K562 (cell line): ENCODE data around the gene SLC8A2. TPM values are rescaled to one million over a fixed set of nuclear protein-coding genes. Genes with fewer than 3 reads are reported as not detected.

Source experiments
- BCL6 ChIP-seq: fragments of 250-450 bp; sonication (Bioruptor Pico); IDR thresholded peaks from 2 replicates; pipeline ENCODE4 v1.4.0; 2020
- BRF2 ChIP-seq: IDR thresholded peaks from 3 replicates; pipeline ENCODE4 v1.6.1; 2011; ENCODE audit warnings: borderline replicate concordance, mild to moderate bottlenecking; ENCODE audit not compliant: insufficient read length, insufficient read depth
- DEAF1 ChIP-seq: fragments of 450-650 bp; formaldehyde crosslinking; IDR thresholded peaks from 2 replicates; pipeline ENCODE4 v1.4.0; 2020; ENCODE audit warnings: mild to moderate bottlenecking, moderate library complexity
- MAFK ChIP-seq: IDR thresholded peaks from 2 replicates; pipeline ENCODE4 v1.6.1; 2011; ENCODE audit warnings: low read length, improper control_type of control experiment
- MEF2D ChIP-seq: conservative IDR thresholded peaks from 2 replicates; pipeline ENCODE4 v1.6.1; 2016; ENCODE audit warnings: low read depth, missing genetic modification characterization, missing compliant biosample characterization
- RFX1 ChIP-seq: fragments of 450-650 bp; IDR thresholded peaks from 2 replicates; pipeline ENCODE4 v1.6.1; 2016; ENCODE audit warnings: mild to moderate bottlenecking, moderate library complexity
- SIX5 ChIP-seq, 2 experiments: IDR thresholded peaks; 2 replicates each; pipeline ENCODE4 v1.6.1; 2011; ENCODE audit warnings: low read length in 2 of 2, borderline replicate concordance in 1 of 2, low read depth in 1 of 2, mild to moderate bottlenecking in 1 of 2, moderate library complexity in 1 of 2; ENCODE audit not compliant: insufficient read depth in 1 of 2
- ZNF263 ChIP-seq: sonication (generic); formaldehyde crosslinking; IDR thresholded peaks from 2 replicates; pipeline ENCODE4 v1.8.0; 2022; ENCODE audit warnings: mild to moderate bottlenecking, missing genetic modification reagents, borderline replicate concordance
- ZNF76 ChIP-seq: fragments of 250-450 bp; sonication (Bioruptor Pico); IDR thresholded peaks from 2 replicates; pipeline ENCODE4 v1.4.0; 2020; ENCODE audit warnings: mild to moderate bottlenecking, moderate library complexity, borderline replicate concordance
- polyA plus RNA-seq, 8 experiments: library from polyadenylated mRNA; depleted of rRNA in 4 of 8; stranded (reverse) in 5 of 8; unstranded in 3 of 8; fragments of >200 nt; fragmentation: Nextera tagmentation in 2 of 8; fragmentation: Illumina TruSeq in 1 of 8; extraction: Ambion mirVana in 2 of 8; extraction: Trizol in 1 of 8; gene quantifications; 2 replicates each; pipeline versions ENCODE4 v1.2.1 to v1.2.3, GENCODE V29; 2011 to 2014; ENCODE audit warnings: inconsistent platforms in 1 of 8, missing spikeins in 1 of 8
- total RNA-seq, 7 experiments: library from RNA; depleted of rRNA in 6 of 7; stranded (reverse); fragments of >200 nt in 6 of 7; fragmentation: Illumina TruSeq in 2 of 7; extraction: Trizol in 2 of 7; gene quantifications; 2 replicates each; pipeline versions ENCODE4 v1.2.1 to v1.2.3, GENCODE V29; 2011 to 2021; ENCODE audit warnings: low replicate concordance in 1 of 7
- TF ChIP-seq, protein P1 (sequence below), 2 experiments: fragments of 450-650 bp; formaldehyde crosslinking in 1 of 2; IDR thresholded peaks; 2 replicates each; pipeline versions ENCODE4 v1.4.0 to v1.6.1; 2014 to 2020; ENCODE audit warnings: mild to moderate bottlenecking in 2 of 2, borderline replicate concordance in 1 of 2, low read depth in 1 of 2
- TF ChIP-seq, protein P2 (sequence below): fragments of 450-650 bp; IDR thresholded peaks from 2 replicates; pipeline ENCODE4 v1.6.1; 2016; ENCODE audit warnings: missing biosample characterization, missing genetic modification characterization
- TF ChIP-seq, protein P3 (sequence below): IDR thresholded peaks from 2 replicates; pipeline ENCODE4 v1.6.1; 2012; ENCODE audit warnings: low read depth, low read length, improper control_type of control experiment, borderline replicate concordance

SLC8A2 gene
- total and polyA plus RNA-seq, 9 of the 15 experiments (the other 6 are each of a cell fraction or from before 2014, with no cell fraction given): 0.07 to 0.66 (median 0.24) TPM; not detected in 3

- TF ChIP-seq, protein P1, sequence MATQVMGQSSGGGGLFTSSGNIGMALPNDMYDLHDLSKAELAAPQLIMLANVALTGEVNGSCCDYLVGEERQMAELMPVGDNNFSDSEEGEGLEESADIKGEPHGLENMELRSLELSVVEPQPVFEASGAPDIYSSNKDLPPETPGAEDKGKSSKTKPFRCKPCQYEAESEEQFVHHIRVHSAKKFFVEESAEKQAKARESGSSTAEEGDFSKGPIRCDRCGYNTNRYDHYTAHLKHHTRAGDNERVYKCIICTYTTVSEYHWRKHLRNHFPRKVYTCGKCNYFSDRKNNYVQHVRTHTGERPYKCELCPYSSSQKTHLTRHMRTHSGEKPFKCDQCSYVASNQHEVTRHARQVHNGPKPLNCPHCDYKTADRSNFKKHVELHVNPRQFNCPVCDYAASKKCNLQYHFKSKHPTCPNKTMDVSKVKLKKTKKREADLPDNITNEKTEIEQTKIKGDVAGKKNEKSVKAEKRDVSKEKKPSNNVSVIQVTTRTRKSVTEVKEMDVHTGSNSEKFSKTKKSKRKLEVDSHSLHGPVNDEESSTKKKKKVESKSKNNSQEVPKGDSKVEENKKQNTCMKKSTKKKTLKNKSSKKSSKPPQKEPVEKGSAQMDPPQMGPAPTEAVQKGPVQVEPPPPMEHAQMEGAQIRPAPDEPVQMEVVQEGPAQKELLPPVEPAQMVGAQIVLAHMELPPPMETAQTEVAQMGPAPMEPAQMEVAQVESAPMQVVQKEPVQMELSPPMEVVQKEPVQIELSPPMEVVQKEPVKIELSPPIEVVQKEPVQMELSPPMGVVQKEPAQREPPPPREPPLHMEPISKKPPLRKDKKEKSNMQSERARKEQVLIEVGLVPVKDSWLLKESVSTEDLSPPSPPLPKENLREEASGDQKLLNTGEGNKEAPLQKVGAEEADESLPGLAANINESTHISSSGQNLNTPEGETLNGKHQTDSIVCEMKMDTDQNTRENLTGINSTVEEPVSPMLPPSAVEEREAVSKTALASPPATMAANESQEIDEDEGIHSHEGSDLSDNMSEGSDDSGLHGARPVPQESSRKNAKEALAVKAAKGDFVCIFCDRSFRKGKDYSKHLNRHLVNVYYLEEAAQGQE (IDR thresholded peaks at IDR 0.05; ENCODE audit: borderline replicate concordance): peak; percentile 97
- TF ChIP-seq, protein P1 (CRISPR knock-in tag; IDR thresholded peaks at IDR 0.05; ENCODE audit: low read depth): no peak
- TF ChIP-seq SIX5 (IDR thresholded peaks at IDR 0.05; ENCODE audit: borderline replicate concordance in 1 of 2, insufficient read depth in 1 of 2, low read depth in 1 of 2, low read length in 2 of 2): no peak
- TF ChIP-seq, protein P2, sequence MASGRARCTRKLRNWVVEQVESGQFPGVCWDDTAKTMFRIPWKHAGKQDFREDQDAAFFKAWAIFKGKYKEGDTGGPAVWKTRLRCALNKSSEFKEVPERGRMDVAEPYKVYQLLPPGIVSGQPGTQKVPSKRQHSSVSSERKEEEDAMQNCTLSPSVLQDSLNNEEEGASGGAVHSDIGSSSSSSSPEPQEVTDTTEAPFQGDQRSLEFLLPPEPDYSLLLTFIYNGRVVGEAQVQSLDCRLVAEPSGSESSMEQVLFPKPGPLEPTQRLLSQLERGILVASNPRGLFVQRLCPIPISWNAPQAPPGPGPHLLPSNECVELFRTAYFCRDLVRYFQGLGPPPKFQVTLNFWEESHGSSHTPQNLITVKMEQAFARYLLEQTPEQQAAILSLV (tag): no peak
- no peak for TF ChIP-seq ZNF76 (CRISPR knock-in tag)
- TF ChIP-seq ZNF263 (CRISPR knock-in tag): no peak
- TF ChIP-seq, protein P3, sequence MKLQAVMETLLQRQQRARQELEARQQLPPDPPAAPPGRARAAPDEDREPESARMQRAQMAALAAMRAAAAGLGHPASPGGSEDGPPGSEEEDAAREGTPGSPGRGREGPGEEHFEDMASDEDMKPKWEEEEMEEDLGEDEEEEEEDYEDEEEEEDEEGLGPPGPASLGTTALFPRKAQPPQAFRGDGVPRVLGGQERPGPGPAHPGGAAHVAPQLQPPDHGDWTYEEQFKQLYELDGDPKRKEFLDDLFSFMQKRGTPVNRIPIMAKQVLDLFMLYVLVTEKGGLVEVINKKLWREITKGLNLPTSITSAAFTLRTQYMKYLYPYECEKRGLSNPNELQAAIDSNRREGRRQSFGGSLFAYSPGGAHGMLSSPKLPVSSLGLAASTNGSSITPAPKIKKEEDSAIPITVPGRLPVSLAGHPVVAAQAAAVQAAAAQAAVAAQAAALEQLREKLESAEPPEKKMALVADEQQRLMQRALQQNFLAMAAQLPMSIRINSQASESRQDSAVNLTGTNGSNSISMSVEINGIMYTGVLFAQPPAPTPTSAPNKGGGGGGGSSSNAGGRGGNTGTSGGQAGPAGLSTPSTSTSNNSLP: no peak
- no peak; the same call in 1 of the 2 replicates for TF ChIP-seq RFX1
- TF ChIP-seq MAFK: no peak
- peak; percentile 57; the same call in 1 of the 2 replicates for TF ChIP-seq DEAF1
- no peak for TF ChIP-seq BCL6 (CRISPR knock-in tag)
- TF ChIP-seq BRF2: no peak
- peak; percentile 71; the same call in 1 of the 2 replicates for TF ChIP-seq MEF2D (tag)
Measured at GRCh38 chr19:47514869-47515588, 43.3 kb upstream of the SLC8A2 start, which contains the start of gene NAPA (continued).
